ENCODE measurements around the gene FADS6.

DNA sequence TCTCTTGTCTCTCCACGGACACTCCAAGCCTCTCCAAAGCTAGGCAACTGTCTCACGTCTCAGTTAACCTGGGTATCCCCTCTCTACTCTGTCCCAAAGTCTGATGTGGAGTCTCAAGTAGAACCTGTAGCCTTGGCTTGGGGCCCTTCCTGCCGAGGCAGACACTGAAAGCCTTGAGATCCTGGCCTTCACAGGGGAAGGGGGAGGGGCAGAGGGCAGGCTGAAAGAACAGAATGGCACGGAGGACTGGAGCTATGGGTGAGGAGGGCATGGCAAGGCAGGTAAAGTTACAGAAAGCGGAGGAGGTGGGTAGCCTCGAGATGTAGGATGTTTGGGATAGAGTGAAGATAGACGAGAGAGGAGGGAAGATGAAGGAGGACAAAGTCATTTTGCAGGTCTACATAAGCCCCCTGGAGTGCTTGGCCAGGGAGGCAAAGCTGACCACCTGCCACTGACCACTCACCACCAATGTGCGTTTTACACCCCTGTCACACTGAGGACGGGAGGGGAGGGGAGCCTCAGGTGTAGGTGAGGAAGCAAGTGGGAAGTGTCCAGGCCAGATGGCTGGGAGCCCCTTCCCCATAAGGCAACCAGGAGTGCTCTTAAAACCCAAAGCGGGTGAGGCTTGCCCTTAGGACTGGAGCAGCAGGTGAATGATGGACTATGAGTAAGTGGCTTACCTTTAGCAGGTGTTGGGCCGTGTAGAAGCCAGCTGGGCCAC is 21.9 kb downstream of the FADS6 start:
- no peak for TF ChIP-seq CTCF (IDR thresholded peaks at IDR 0.05)
- TF ChIP-seq ZFX (IDR thresholded peaks at IDR 0.05; ENCODE audit: borderline replicate concordance) = no peak
